B cell (primary cell): Measurements from ENCODE around the gene TTC1. TPM values are rescaled to one million over a fixed set of nuclear protein-coding genes. Genes with fewer than 3 reads are reported as not detected.

Experiments
- ATAC-seq: fragments of 200-7000 bp; cut with Tn5 transposase; one replicate; pipeline ENCODE4 v1.10.0; 2021; ENCODE audit warnings: low read depth, mild to moderate bottlenecking, moderate number of reproducible peaks, moderate library complexity
- CTCF ChIA-PET: fragments of 350-600 bp; sonication (Branson Sonifier 250); formaldehyde crosslinking; loops from one replicate; lab custom pipeline; 2021; ENCODE audit warnings: antibody characterized with exemption, inconsistent platforms; lab: Charles Lee
- POLR2A ChIA-PET: fragments of 350-600 bp; sonication (Branson Sonifier 250); formaldehyde crosslinking; loops from one replicate; lab custom pipeline; 2021; ENCODE audit warnings: antibody characterized with exemption; lab: Charles Lee
- DNase-seq: peaks from one replicate; pipeline ENCODE4 v3.0.0; 2013
- H2AFZ ChIP-seq: 2 replicates; pipeline ENCODE4 v1.6.1; 2012; ENCODE audit warnings: mild to moderate bottlenecking, low read depth, low read length; ENCODE audit not compliant: insufficient read depth, poor library complexity, severe bottlenecking
- H3K27ac ChIP-seq, 2 donors: 1 replicate in 1 of 2; 2 replicates in 1 of 2; pipeline ENCODE4 v1.5.1; 2012 to 2013; ENCODE audit warnings: low read length in 2 of 2, mild to moderate bottlenecking in 2 of 2, moderate library complexity in 1 of 2
- H3K27me3 ChIP-seq, 4 experiments: fragments of 200-600 bp in 1 of 4; sonication (generic) in 1 of 4; replicated peaks in 1 of 4; 1 replicate in 2 of 4; 2 replicates in 2 of 4; pipeline versions ENCODE4 v1.6.1 to v1.7.0; 2013 to 2016; ENCODE audit warnings: low read length in 3 of 4, mild to moderate bottlenecking in 2 of 4, mixed read lengths in 1 of 4, moderate library complexity in 1 of 4; ENCODE audit not compliant: insufficient read depth in 4 of 4, control insufficient read depth in 3 of 4; ENCODE audit errors: control extremely low read depth in 1 of 4
- H3K36me3 ChIP-seq, 2 experiments: replicated peaks in 1 of 2; 1 replicate in 1 of 2; 2 replicates in 1 of 2; pipeline versions ENCODE4 v1.6.1 to v1.7.1; 2013; ENCODE audit warnings: low read length in 1 of 2; ENCODE audit not compliant: insufficient read depth in 2 of 2, control insufficient read depth in 1 of 2; ENCODE audit errors: control extremely low read depth in 1 of 2, extremely low read depth in 1 of 2
- H3K4me1 ChIP-seq, 2 donors: fragments of 200-600 bp in 1 of 2; sonication (generic) in 1 of 2; 1 replicate in 1 of 2; 2 replicates in 1 of 2; pipeline versions ENCODE4 v1.5.1 to v1.6.1; 2013 to 2017; ENCODE audit warnings: low read length in 2 of 2; ENCODE audit not compliant: control insufficient read depth in 2 of 2, insufficient read depth in 2 of 2
- H3K4me2 ChIP-seq: replicated peaks from 2 replicates; pipeline ENCODE3; 2012; ENCODE audit warnings: mild to moderate bottlenecking, low read depth, low read length; ENCODE audit not compliant: poor library complexity, severe bottlenecking
- H3K4me3 ChIP-seq, 5 experiments: fragments of 200-600 bp in 1 of 5; sonication (generic) in 1 of 5; 1 replicate in 3 of 5; 2 replicates in 2 of 5; pipeline versions ENCODE4 v1.5.1 to v1.7.0; 2011 to 2016; ENCODE audit warnings: low read length in 4 of 5, mild to moderate bottlenecking in 4 of 5, low read depth in 2 of 5, control low read depth in 1 of 5, moderate library complexity in 1 of 5; ENCODE audit not compliant: insufficient read depth in 1 of 5; ENCODE audit errors: control extremely low read depth in 1 of 5, extremely low read depth in 1 of 5
- H3K79me2 ChIP-seq: fragments of 200-600 bp; sonication (generic); one replicate; pipeline ENCODE4 v1.6.0; 2016; ENCODE audit warnings: low read length; ENCODE audit not compliant: control insufficient read depth, insufficient read depth
- H3K9ac ChIP-seq: fragments of 200-600 bp; sonication (generic); 2 replicates; pipeline ENCODE4 v1.6.1; 2017; ENCODE audit warnings: mild to moderate bottlenecking, low read length, moderate library complexity
- H3K9me3 ChIP-seq, 3 donors: one replicate each; pipeline versions ENCODE4 v1.6.1 to v1.7.1; 2013; ENCODE audit warnings: low read length in 2 of 3; ENCODE audit not compliant: control insufficient read depth in 2 of 3, insufficient read depth in 1 of 3; ENCODE audit errors: control extremely low read depth in 1 of 3
- H4K20me1 ChIP-seq: 2 replicates; pipeline ENCODE4 v1.6.0; 2012; ENCODE audit warnings: mild to moderate bottlenecking, low read length; ENCODE audit not compliant: insufficient read depth, control insufficient read depth, poor library complexity, severe bottlenecking
- H3K27ac Mint-ChIP-seq: one replicate; pipeline ENCODE4 v1.8.0; 2021; ENCODE audit warnings: mixed read lengths
- H3K27me3 Mint-ChIP-seq: one replicate; pipeline ENCODE4 v1.8.0; 2021; ENCODE audit warnings: mixed read lengths
- H3K4me1 Mint-ChIP-seq: one replicate; pipeline ENCODE4 v1.8.0; 2021; ENCODE audit warnings: mixed read lengths
- H3K4me3 Mint-ChIP-seq: one replicate; pipeline ENCODE4 v1.8.0; 2021; ENCODE audit warnings: mixed read lengths
- H3K9me3 Mint-ChIP-seq: one replicate; pipeline ENCODE4 v1.8.0; 2022; ENCODE audit warnings: mixed read lengths; ENCODE audit not compliant: insufficient read depth
- CTCF ChIP-seq: fragments of 200-600 bp; IDR thresholded peaks from one replicate; pipeline ENCODE4 v1.8.0; 2022; ENCODE audit warnings: antibody characterized with exemption, mild to moderate bottlenecking
- EZH2 ChIP-seq: IDR thresholded peaks from 2 replicates; pipeline ENCODE4 v1.6.1; 2012; ENCODE audit warnings: borderline replicate concordance, low read depth, mild to moderate bottlenecking, moderate library complexity, low read length; ENCODE audit not compliant: insufficient read depth, poor library complexity, severe bottlenecking
- WGBS: methylation state at CpG from one replicate; pipeline ENCODE4 v1.1.5; 2013; ENCODE audit warnings: missing lambda C conversion rate; ENCODE audit not compliant: insufficient coverage; 5-methylcytosine and 5-hydroxymethylcytosine counted together
- intact Hi-C: fragments of 100-400 bp; cut with micrococcal nuclease; formaldehyde crosslinking; loops from one replicate; pipeline ENCODE4 v1.10.0; 2022
- polyA plus RNA-seq: library from polyadenylated mRNA; depleted of rRNA; stranded (reverse); fragments of >200 nt; gene quantifications from 2 replicates; pipeline ENCODE4 v1.2.3, GENCODE V29; 2012
- total RNA-seq, 2 donors: library from RNA; stranded (reverse); fragments of 120-200 nt in 1 of 2; gene quantifications; 1 replicate in 1 of 2; 2 replicates in 1 of 2; pipeline versions ENCODE4 v1.2.3 to v1.2.4, GENCODE V29; 2013 to 2022

Gene TTC1
- total and polyA plus RNA-seq, 2 donors (not counting 1 experiment from before 2014, with no cell fraction given), result 12.1 to 40.4 TPM

- Histone ChIP-seq H3K9me3 (no peaks in the 10 kb centered on the region), H3K27me3 (no peaks in the 10 kb centered on the region), H3K79me2 (peaks cover 49% of the 10 kb centered on the region), H3K4me1 (no peaks in the 10 kb centered on the region), H3K9ac (no peak overlapping the region), H3K27ac (no peak overlapping the region), H4K20me1 (peaks cover 42% of the 10 kb centered on the region), H3K36me3 (peaks cover 7 to 36% of the 10 kb centered on the region in 2 experiments), H2AFZ (no peak overlapping the region), H3K4me3 (no peak overlapping the region), H3K4me2 (no peak overlapping the region)
- ChIA-PET POLR2A (no interaction called here), CTCF (interaction anchor here (1.1 to 6.4 kb wide), 3 partner anchors 11 to 321 kb away, joined by 4 to 140 read pairs (median 6); no protein-coding TSS in a partner anchor)
- TF ChIP-seq CTCF (no peak), EZH2 (no peak)
- no peak for DNase-seq
- H3K4me3 Mint-ChIP-seq, result no peak overlapping the region
- H3K9me3 Mint-ChIP-seq, result no peaks in the 10 kb centered on the region
- H3K27ac Mint-ChIP-seq, result no peak overlapping the region
- H3K27me3 Mint-ChIP-seq, result no peaks in the 10 kb centered on the region
- H3K4me1 Mint-ChIP-seq, result peaks cover 5% of the 10 kb centered on the region
- no peak for ATAC-seq
- intact Hi-C loops, result loop anchor here (5.0 kb wide), 1 partner anchor 173 kb away; no protein-coding TSS in a partner anchor
- WGBS, result no CpG with 5 or more reads among the region's 1 CpG
Observed at GRCh38 chr5:160023908-160024630, 15.1 kb downstream of the TTC1 start.

GRCh38 chr5:160029004-160029403 is 20.1 kb downstream of the TTC1 start:
- H4K20me1 ChIP-seq, result peaks cover 23% of the 10 kb centered on the region
- H3K36me3 ChIP-seq, result peaks cover 11 to 54% of the 10 kb centered on the region in 2 experiments
- no peak overlapping the region for H3K9ac ChIP-seq
- TF ChIP-seq EZH2 (no peak), CTCF (no peak)
- Mint-ChIP-seq H3K27ac (no peak overlapping the region), H3K4me1 (no peaks in the 10 kb centered on the region), H3K27me3 (no peaks in the 10 kb centered on the region), H3K4me3 (no peak overlapping the region), H3K9me3 (no peaks in the 10 kb centered on the region)
- H3K4me1 ChIP-seq, result no peaks in the 10 kb centered on the region
- H3K27ac ChIP-seq, result no peak overlapping the region
- ChIA-PET CTCF (no interaction called here), POLR2A (no interaction called here)
- no peak overlapping the region for H2AFZ ChIP-seq
- H3K27me3 ChIP-seq, result no peaks in the 10 kb centered on the region
- H3K9me3 ChIP-seq, result no peaks in the 10 kb centered on the region
- WGBS, result 60% methylated on average over 1 of the region's 1 CpG
- intact Hi-C loops, result no loop called here
- no peak for DNase-seq
- peaks cover 25% of the 10 kb centered on the region for H3K79me2 ChIP-seq
- ATAC-seq, result no peak
- H3K4me3 ChIP-seq, result no peak overlapping the region
- H3K4me2 ChIP-seq, result no peak overlapping the region
